Kidney (tissue), 14 donors: ENCODE data around the gene WNK2. TPM values are rescaled to one million over a fixed set of nuclear protein-coding genes. Genes with fewer than 3 reads are reported as not detected.

Experiments used
- DNase-seq, 5 donors: peaks; one replicate each; pipeline ENCODE4 v3.0.0-alpha.2; 2013 to 2020
- FAIRE-seq: peaks from 2 replicates; lab custom pipeline; 2012; peaks lifted over from hg19 to GRCh38; lab: Jason Lieb, UNC
- H3K27ac ChIP-seq, 2 donors: one replicate each; pipeline ENCODE4 v1.7.0; 2013; ENCODE audit warnings: low read depth in 2 of 2, low read length in 2 of 2, inconsistent platforms in 1 of 2
- H3K27me3 ChIP-seq: one replicate; pipeline ENCODE4 v1.7.1; 2013; ENCODE audit warnings: low read length, inconsistent platforms; ENCODE audit not compliant: control insufficient read depth, insufficient read depth
- H3K36me3 ChIP-seq, 3 donors: one replicate each; pipeline versions ENCODE4 v1.7.0 to v1.7.1; 2013; ENCODE audit warnings: low read length in 3 of 3, control low read depth in 1 of 3, inconsistent platforms in 1 of 3; ENCODE audit not compliant: insufficient read depth in 3 of 3, control insufficient read depth in 2 of 3
- H3K4me1 ChIP-seq, 3 donors: one replicate each; pipeline versions ENCODE4 v1.7.0 to v1.7.1; 2013; ENCODE audit warnings: low read length in 3 of 3, inconsistent platforms in 1 of 3, low read depth in 1 of 3; ENCODE audit not compliant: control insufficient read depth in 2 of 3, insufficient read depth in 2 of 3
- H3K4me3 ChIP-seq, 3 donors: one replicate each; pipeline versions ENCODE4 v1.7.0 to v1.8.1; 2013; ENCODE audit warnings: low read length in 3 of 3, control low read depth in 1 of 3, inconsistent platforms in 1 of 3
- H3K9ac ChIP-seq, 3 donors: one replicate each; pipeline versions ENCODE4 v1.7.0 to v1.7.1; 2013; ENCODE audit warnings: low read length in 3 of 3, control low read depth in 1 of 3, inconsistent platforms in 1 of 3
- H3K9me3 ChIP-seq, 3 donors: one replicate each; pipeline versions ENCODE4 v1.7.0 to v1.7.1; 2013; ENCODE audit warnings: low read length in 3 of 3, control low read depth in 1 of 3, inconsistent platforms in 1 of 3; ENCODE audit not compliant: control insufficient read depth in 2 of 3, insufficient read depth in 1 of 3
- CTCF ChIP-seq: IDR thresholded peaks from 3 replicates; pipeline ENCODE4 v1.5.1; 2012; ENCODE audit warnings: mild to moderate bottlenecking, moderate library complexity, borderline replicate concordance; ENCODE audit not compliant: insufficient read depth; ENCODE audit errors: extremely low read depth
- intact Hi-C: fragments of 100-400 bp; cut with DNase I; formaldehyde crosslinking; loops from one replicate; pipeline ENCODE4 v1.11.1; 2022
- polyA plus RNA-seq: library from polyadenylated mRNA; stranded (reverse); fragments of 350-450 nt; fragmentation: Illumina TruSeq; extraction: RNeasy Lipid Tissue Mini Kit (QIAGEN cat#74804); gene quantifications from one replicate; pipeline ENCODE4 v1.2.3, GENCODE V29; 2014; ENCODE audit warnings: low read depth, low replicate concordance; ENCODE audit not compliant: insufficient read depth
- total RNA-seq: library from RNA; stranded (reverse); fragmentation: NEBNext Ultra II Directional; extraction: Animal tissue kit (Norgen Biotek cat#: 25700); gene quantifications from one replicate; pipeline ENCODE4 v1.2.1, GENCODE V29; 2021
- donor health status: control.
- donor health status: control.
- donor health status: control.
- donor health status: control.
- donor health status: control.
- donor health status: DM: yes; HTN: yes; CAD: no.
- donor health status: Normal renal cell carcinoma (clear cell type).

The WNK2 gene
- total and polyA plus RNA-seq, 2 donors from 2014 or later: 1.5 to 4.8 TPM

DNA sequence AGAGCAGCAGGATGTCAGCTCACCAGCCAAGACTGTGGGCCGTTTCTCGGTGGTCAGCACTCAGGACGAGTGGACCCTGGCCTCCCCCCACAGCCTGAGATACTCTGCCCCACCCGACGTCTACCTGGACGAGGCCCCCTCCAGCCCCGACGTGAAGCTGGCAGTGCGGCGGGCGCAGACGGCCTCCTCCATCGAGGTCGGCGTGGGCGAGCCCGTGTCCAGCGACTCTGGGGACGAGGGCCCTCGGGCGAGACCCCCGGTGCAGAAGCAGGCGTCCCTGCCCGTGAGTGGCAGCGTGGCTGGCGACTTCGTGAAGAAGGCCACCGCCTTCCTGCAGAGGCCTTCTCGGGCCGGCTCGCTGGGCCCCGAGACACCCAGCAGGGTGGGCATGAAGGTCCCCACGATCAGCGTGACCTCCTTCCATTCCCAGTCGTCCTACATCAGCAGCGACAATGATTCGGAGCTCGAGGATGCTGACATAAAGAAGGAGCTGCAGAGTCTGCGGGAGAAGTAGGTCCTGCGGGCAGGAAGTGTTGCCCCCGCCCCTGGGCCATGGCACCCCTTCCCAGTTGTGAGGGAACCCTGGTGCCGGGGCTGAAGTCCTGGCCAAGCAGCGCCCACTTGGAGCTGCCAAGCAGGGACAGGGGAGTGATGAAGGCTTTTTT lies 108.9 kb downstream of the WNK2 start:
- Histone ChIP-seq H3K9me3 (no peaks in the 10 kb centered on the region), H3K4me3 (no peak overlapping the region), H3K9ac (no peak overlapping the region), H3K36me3 (no peaks in the 10 kb centered on the region), H3K27ac (no peak overlapping the region), H3K4me1 (no peaks in the 10 kb centered on the region), H3K27me3 (no peaks in the 10 kb centered on the region)
- peak in 2 of 5 donors; percentile 34 to 77 for DNase-seq
- intact Hi-C loops: no loop called here
- TF ChIP-seq CTCF: no peak
- FAIRE-seq: no peak

DNA sequence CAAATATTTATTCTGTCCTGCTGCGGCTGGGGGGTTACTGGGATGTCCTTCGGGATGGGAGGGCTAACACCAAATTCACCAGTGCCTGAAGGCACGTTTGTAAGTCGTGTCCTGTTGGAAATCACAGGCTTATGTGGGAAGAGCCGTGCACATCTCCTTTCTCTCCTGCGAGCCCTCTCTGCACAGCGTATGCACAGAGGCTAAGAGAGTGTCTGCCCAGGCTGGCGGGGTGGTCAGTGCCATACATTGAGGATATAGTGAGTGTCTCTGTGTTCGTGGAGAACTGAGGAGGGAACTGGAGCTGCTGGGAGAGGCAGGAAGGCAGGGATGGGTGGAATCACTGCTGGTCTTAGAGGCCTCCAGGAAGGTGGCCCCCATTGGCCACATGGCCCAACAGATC lies 110.1 kb downstream of the WNK2 start:
- Histone ChIP-seq H3K4me3 (no peak overlapping the region), H3K27ac (no peak overlapping the region), H3K9me3 (no peaks in the 10 kb centered on the region), H3K4me1 (no peaks in the 10 kb centered on the region), H3K36me3 (no peaks in the 10 kb centered on the region), H3K9ac (no peak overlapping the region), H3K27me3 (no peaks in the 10 kb centered on the region)
- FAIRE-seq (no peak), DNase-seq (no peak)
- TF ChIP-seq CTCF: no peak
- intact Hi-C loops: no loop called here

DNA sequence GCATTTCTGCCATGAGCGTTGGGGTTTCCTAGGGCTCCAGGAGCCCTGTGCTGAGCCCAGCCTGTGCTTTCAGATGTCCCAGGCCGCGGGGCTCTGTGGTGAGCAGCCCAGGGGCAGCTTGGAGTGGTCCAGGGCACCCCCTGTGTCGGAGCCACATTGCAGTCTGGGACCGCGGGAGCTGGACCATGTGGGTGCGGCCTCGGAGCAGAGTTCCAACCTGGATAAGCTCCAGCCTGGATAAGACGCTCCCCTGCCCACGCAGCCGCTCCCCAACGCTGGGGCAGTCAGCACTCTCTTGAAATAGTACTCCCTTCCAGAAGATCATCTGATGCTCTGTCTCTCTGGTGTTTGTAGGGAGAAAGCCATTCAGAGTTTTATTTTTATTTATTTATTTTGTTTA lies 111.1 kb downstream of the WNK2 start:
- Histone ChIP-seq H3K4me1 (no peaks in the 10 kb centered on the region), H3K4me3 (no peak overlapping the region), H3K9ac (no peak overlapping the region), H3K9me3 (no peaks in the 10 kb centered on the region), H3K27ac (no peak overlapping the region), H3K36me3 (no peaks in the 10 kb centered on the region), H3K27me3 (no peaks in the 10 kb centered on the region)
- FAIRE-seq (no peak), DNase-seq (peak in 4 of 5 donors; percentile 43 to 68 (median 54))
- intact Hi-C loops: no loop called here
- TF ChIP-seq CTCF: no peak
